H1 (cell line): ENCODE measurements around the gene CYP1B1. TPM values are rescaled to one million over a fixed set of nuclear protein-coding genes. Genes with fewer than 3 reads are reported as not detected.

Source experiments
- CTCF ChIP-seq, 3 experiments: IDR thresholded peaks; 1 replicate in 2 of 3; 2 replicates in 1 of 3; pipeline versions ENCODE4 v1.5.1 to v1.6.1; 2011; ENCODE audit warnings: low read length in 3 of 3, mild to moderate bottlenecking in 3 of 3, inconsistent platforms in 2 of 3, low read depth in 1 of 3, moderate library complexity in 1 of 3; ENCODE audit not compliant: insufficient read depth in 1 of 3; ENCODE audit errors: control extremely low read depth in 1 of 3
- TBP ChIP-seq: IDR thresholded peaks from 2 replicates; pipeline ENCODE4 v1.6.1; 2011; ENCODE audit warnings: low read depth, low read length, improper control_type of control experiment
- polyA plus RNA-seq, 7 experiments: library from polyadenylated mRNA; depleted of rRNA in 3 of 7; stranded (reverse) in 5 of 7; unstranded in 2 of 7; fragments of >200 nt in 5 of 7; fragments of 200-250 nt in 2 of 7; gene quantifications; 1 replicate in 5 of 7; 2 replicates in 1 of 7; 4 replicates in 1 of 7; pipeline versions ENCODE4 v1.2.1 to v1.2.3, GENCODE V29; 2011 to 2013; ENCODE audit warnings: missing spikeins in 2 of 7, mixed read lengths in 2 of 7
- total RNA-seq: library from RNA; stranded (reverse); fragmentation: NEBNext Ultra II Directional; extraction: Animal tissue kit (Norgen Biotek cat#: 25700); gene quantifications from 2 replicates; pipeline ENCODE4 v1.2.1, GENCODE V29; 2021

CYP1B1 gene
- total and polyA plus RNA-seq, 2 of the 8 experiments (the other 6 are each of a cell fraction or from before 2014, with no cell fraction given), result 1.3 to 5.7 TPM

DNA sequence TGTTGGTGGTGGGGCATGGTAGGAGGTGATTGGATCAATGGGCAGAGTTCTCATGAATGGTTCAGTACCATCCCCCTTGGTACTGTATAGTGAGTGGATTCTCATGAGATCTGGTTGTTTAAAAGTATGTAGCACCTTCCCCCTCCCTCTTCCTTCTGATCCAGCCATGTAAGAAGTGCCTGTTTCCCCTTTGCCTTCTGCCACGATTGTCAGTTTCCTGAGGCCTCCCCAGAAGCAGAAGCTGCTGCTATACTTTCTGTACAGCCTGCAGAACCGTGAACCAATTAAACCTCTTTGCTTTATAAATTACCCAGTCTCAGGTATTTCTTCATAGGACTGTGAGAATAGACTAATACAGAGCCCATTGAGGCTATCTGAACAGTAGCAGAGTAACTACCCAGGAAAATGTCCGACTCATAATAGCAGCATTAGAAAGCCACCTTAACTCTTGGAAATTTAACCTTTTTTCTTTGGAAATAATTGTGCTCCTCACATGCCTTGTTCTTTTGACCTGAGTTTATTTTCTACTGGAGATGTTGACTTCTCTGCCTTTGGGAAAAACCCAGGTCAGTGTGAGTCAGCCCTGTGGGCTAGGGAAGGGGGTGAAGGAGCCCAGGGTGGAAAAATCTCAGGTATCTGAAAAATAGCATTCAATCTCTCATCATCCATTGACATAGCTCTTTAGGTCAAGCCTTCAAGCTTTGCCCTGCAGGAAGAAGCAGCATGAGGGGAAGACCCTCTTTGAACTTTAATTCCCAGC lies 18.1 kb downstream of the CYP1B1 start (continued):
- TF ChIP-seq CTCF (IDR thresholded peaks at IDR 0.05; ENCODE audit: control extremely low read depth in 1 of 3, insufficient read depth in 1 of 3, low read depth in 1 of 3, low read length in 3 of 3) (no peak), TBP (no peak)
